MV-4-11 (cell line): ENCODE data around the gene SMIM27.

Experiments used
- DNase-seq: peaks from one replicate; lab custom pipeline; 2025; lab: John Stamatoyannopoulos, UW

The SMIM27 gene

DNA sequence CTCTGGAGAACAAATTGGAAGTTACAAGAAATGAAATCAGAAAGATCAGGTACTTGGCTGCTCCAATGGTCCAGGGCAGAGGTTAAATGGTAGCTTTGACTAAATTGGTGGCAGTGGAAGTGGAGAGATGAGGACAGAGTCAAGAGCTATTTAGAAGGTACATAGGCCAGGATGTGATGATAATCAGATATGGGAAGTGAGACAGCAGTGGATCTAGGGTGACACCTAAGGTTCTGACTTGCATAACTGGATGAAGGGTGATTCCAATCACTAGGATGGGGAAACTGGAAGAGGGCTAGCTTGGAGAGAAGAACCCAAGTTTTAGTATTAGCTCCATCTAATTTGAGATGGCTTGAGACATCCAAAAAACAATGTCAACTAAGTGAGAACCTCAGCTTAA is 44.8 kb downstream of the SMIM27 start:
- DNase-seq, result peak; percentile 26

DNA sequence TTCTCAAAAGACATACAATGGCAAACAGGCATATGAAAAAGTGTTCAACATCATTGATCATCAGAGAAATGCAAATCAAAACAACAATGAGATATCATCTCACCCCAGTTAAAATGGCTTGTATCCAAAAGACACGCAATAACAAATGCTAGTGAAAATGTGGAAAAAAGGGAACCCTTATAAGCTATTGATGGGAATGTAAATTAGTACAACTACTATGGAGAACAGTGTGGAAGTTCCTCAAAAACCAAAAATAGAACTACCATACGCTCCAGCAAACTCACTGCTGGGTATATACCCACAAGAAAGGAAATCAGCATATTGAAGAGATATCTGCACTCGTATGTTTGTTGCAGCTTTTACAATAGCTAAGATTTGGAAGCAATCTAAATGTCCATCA is 46.9 kb downstream of the SMIM27 start:
- peak; percentile 52 for DNase-seq
